Mammary epithelial cell (primary cell): Measurements from ENCODE around the gene E2F2.

Experiments
- CTCF ChIP-seq, 2 donors: IDR thresholded peaks in 1 of 2; conservative IDR thresholded peaks in 1 of 2; 2 replicates each; pipeline ENCODE4 v1.5.1; 2011 to 2012; ENCODE audit warnings: inconsistent platforms in 2 of 2, low read length in 2 of 2, mild to moderate bottlenecking in 2 of 2, control low read depth in 1 of 2, low read depth in 1 of 2; ENCODE audit not compliant: insufficient read depth in 1 of 2; ENCODE audit errors: extremely low read depth in 1 of 2
- EZH2 ChIP-seq: IDR thresholded peaks from 2 replicates; pipeline ENCODE4 v1.6.1; 2012; ENCODE audit warnings: low read length, inconsistent platforms, borderline replicate concordance

- TF ChIP-seq CTCF (conservative IDR thresholded peaks at IDR 0.05 in 1 of 2, IDR thresholded peaks at IDR 0.05 in 1 of 2; ENCODE audit: extremely low read depth in 1 of 2, insufficient read depth in 1 of 2, low read depth in 1 of 2, low read length in 2 of 2) (no peak), EZH2 (no peak)
These were observed 37.1 kb upstream of the E2F2 start for GRCh38 chr1:23567996-23568607.
